Stimulated activated CD4-positive, alpha-beta T cell treated with anti-CD3 and anti-CD28 coated beads, Interleukin-1b, Interleukin-23, amount 100 ng/mL, for 24 hours (primary cell): ENCODE measurements around the gene PLCB1.
"Not testable (repeated sequence)": the region's sequence is repeated elsewhere in the genome, so short reads cannot be mapped to it uniquely, and the experiment has no call there.

Experiments
- DNase-seq, 4 experiments: peaks; one replicate each; pipeline ENCODE4 v3.0.0-alpha.2; 2020; ENCODE audit warnings: low read depth in 4 of 4, low spot score in 1 of 4

PLCB1 gene

DNA sequence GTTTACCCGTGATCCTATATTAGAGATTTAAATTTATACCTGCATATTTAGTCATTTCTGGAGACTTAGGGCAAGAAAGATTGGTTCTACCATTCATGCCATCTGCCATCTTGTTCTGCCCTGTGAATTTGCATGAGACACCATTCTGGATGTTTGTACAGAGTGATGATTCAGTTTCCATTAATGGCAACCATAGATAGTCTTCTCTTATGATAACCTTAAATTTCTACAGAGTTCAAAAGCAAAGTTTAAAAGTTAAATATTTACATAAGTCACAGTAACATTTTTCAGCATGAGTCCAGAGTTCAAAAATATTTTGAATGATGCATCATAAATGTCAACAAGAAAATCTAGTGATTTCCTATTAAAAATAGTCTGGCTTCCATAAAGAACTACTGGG lies 23.2 kb downstream of the PLCB1 start:
- no peak for DNase-seq

DNA sequence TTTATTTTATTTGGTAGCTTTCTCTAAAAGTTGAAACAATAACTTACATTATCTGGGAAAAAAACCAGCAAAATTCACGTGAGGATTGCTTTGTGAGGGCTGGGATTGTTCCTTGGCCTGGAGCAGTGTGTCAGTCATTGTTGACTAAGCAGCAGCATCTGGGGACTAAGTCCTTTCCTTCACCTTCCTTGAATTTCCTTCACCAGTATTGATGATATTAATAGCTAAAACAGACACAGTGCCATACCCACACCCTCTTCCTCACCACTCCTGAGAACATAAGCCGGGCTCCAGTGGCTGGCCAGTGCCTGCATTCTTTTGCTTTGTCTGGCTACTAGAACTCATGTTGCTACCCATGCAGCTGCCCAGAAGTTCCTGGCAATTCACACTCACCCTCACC lies 23.7 kb downstream of the PLCB1 start:
- no peak for DNase-seq

DNA sequence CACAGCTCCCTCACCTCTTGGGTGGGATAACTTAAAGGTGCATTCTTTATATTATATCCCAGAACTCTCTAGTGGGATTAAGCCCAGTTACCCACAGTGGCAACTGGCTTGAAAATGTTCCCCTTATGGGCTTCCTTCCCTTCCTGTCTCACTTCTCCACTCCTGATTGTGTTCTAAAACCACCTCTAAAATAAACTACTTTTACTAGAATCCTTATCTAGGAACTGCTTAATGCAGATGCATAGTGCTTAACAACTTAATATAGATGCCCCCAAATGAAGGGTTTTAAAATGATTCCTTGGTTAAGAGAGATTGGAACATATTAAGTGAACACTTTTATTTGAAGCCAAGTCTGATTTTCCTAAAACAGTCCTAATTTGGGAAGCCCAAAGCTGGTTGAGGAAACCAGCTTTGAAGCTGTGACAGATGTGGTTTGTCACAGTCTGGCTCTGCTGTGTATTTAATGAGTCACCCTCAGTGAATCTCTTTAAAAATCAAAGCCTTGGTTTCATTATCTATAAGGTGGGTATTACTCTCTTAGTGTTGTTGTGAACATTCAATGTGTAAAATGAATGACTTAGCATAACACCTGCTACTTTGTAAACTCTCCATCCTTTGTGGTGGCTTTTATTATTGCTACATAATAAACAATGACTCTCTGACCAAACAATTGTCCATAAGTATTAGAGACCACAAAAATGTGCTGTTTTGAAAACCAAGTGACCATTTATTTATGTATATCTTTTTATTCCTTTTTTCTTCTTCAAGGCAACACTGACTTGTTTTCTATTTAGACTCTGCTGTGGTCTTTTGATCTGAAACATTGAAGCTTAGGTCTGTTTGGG lies 24.4 kb downstream of the PLCB1 start:
- no peak for DNase-seq

DNA sequence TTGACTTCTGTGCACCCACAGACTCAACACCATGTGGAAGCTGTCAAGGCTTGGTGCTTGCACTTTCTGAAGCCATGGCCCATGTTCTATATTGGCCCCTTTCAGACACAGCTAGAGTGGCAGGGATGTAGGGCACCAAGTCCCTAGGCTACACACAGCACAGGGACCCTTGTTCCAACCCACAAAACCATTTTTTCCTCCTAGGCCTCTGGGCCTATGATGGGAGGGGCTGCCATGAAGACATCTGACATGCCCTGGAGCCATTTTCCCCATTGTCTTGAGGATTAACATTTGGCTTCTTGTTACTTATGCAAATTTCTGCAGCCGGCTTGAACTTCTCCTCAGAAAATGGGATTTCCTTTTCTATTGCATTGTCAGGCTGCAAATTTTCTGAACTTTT lies 27.2 kb downstream of the PLCB1 start:
- DNase-seq: not testable (repeated sequence)

DNA sequence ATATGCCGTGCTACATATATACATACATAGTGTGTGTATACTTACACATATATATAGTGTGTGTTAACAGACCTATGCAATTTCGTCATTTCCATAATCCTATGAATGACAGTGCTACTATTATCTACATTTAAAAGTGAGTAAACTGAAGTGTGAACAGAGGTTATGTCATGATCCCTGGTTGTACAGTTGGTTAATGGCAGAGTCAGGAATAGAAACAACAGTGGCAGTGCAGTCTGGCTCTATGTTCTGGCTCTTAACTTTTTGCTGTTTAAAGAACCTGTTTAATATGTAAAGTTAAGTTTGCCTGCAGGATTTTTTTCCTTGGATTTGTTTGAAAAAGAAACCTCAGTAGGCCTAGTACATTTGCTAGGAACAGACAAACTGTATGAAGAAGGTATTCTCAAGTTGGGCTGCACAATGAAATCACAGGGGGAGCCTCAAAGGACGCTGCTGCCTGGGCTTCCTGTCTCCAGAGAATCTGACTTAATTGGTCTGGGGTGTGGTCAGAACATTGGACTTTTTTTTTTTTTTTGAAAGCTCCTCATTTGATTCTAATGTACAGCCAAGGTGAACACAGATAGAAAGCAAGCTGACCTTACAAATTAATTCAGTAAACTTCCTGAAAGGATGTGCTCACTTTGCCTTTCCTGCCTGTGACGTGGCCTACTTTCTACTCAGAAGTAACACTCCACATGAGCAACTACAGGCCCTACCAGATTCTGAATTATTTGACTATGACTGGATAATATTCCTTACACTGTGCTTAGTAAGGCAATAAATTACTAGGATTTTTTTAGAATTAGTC lies 29.4 kb downstream of the PLCB1 start:
- no peak for DNase-seq

DNA sequence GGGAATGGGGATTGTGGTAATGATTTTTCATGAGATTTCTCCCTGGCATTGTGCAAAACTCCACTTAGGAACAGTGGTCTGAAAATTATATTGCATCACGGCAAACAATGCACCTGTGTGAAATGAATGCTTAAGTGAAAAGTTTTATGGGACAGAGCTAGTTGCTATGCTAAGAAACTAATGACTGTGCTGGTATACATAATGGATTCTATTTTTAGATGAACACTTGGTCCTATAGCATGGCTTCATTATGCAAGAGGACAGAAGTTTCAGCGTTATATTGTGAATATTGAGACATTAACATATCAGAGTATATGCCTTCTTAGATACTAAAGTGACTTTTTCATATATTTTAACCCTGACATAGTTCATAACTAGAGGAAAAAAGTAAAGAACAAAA lies 30.5 kb downstream of the PLCB1 start:
- no peak for DNase-seq

- no peak for DNase-seq
Measured at GRCh38 chr20:8163543-8163942, 31.5 kb downstream of the PLCB1 start.

- DNase-seq: no peak
Measured at GRCh38 chr20:8166730-8167129, 34.7 kb downstream of the PLCB1 start.

DNA sequence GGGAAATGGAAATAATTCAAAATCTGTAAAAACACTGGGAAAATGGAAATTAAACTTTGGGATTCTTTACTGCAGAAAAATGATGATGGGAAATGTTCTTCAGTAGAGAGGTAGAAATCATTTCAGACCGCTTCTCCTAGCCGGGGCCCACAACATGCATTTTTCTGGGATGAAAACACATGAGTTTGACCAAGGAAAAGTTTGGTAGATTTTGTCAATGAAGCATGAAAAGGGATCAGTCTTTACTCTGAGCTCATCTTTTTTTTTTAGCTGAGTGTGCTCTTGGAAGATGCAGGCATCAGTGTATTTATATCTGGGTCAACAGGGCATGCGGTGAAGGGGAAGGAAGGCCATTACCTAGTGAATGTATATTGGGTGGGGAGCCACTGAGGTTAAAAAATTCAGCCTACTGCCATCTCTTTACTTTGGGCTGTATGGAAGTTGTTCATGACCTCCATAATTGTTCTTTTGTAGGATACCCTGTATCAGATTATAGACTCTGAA lies 36.8 kb downstream of the PLCB1 start:
- DNase-seq: no peak

- no peak for DNase-seq
Measured at GRCh38 chr20:8170921-8171320, 38.9 kb downstream of the PLCB1 start.

DNA sequence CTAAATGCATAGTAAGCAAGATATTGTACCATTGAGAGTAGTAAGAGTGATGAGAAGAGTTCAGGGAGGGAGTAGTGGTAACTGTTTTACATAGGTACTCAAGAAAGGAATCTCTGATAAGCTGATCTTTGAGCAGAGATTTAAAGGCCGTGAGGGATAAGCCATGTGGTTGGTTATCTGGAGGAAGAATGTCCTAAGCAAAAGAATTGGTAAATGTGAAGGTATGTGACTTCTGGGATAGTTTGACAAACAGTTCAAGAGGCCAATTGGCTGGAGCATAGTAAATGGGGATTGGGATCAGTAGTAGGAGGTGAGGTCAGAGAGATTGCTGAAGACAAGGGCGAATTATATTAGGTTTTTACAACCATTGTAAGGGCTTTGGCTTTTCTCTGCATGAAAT lies 40.1 kb downstream of the PLCB1 start:
- DNase-seq: no peak

- no peak for DNase-seq
Measured at GRCh38 chr20:8175741-8176675, 43.9 kb downstream of the PLCB1 start.

DNA sequence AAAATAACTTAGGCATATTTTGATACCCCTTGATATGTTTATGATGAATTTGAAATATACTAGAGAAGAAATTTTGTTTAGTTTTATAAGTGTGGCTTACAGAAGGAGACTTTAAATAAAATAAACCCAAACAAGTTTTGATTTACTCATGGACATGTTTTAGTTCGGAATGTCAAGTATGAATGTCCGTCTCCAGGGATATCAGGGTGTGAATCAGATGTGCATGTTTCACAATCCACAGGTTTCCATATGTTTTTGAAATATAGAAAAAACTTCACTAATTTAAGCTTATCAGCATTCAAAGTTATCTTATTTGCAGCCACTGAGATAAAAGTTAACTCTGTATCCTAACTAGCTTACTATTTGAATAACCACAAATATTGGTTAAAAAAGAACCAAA lies 51.5 kb downstream of the PLCB1 start:
- no peak for DNase-seq

DNA sequence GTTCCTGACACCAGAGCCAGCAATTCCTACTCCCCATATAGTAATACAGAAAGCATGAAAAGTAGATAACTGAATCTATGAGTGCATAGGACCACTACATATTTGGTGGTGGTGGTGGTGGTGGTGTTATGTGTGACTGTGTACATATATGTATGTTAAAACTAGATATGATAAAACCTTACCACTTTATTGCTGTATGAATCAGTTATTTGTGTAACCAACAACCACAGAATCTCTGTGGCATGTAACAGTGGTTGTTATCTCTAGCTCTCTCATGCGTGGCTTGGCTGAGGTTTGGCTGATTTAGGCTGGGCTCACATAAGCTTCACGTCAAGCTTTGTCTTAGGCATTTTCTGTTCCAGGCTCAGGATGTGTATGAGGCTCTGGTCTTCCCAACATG lies 55.7 kb downstream of the PLCB1 start:
- DNase-seq: no peak

- DNase-seq: no peak
Measured at GRCh38 chr20:8190043-8190880, 58.2 kb downstream of the PLCB1 start.

GRCh38 chr20:8194721-8195120 lies 62.7 kb downstream of the PLCB1 start:
- no peak for DNase-seq

- no peak for DNase-seq
Measured at GRCh38 chr20:8196096-8196495, 64.0 kb downstream of the PLCB1 start.

DNA sequence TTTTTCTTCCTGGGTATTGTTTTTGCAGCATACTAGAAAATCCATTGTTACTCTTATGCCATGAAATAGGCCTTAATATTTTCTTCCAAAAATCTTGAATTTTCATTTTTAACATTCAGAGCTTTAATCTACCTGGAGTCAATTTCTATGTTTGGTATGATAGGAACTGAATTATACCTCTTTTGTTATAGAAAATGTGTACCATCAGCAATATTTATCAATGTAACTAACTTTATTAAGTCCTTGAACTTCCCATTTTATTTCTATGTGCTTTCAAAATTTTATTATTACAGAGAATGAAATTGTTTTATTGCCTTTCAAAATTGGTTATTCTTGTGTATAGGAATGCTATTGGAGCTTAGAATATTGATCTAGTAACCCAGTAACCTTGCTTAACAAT lies 68.2 kb downstream of the PLCB1 start:
- no peak for DNase-seq

DNA sequence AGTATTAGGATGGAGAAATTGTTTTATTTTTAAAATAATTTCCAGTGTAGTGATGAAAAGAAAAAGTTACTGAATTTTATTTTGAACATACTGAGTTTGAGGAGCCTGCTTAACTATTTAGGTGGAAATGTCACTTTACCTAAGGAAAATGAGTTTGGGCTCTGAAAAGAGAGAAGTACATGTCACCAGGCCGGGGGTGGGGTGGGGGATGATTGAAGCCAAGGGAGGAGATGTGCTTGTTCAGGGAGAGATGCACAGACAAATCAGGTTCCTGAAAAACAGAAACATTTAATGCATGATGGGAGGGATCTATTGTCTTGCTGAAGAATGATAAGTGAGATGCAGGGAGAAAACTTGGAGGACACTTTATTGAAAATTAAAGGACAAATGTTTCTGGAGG lies 71.3 kb downstream of the PLCB1 start:
- DNase-seq: no peak

DNA sequence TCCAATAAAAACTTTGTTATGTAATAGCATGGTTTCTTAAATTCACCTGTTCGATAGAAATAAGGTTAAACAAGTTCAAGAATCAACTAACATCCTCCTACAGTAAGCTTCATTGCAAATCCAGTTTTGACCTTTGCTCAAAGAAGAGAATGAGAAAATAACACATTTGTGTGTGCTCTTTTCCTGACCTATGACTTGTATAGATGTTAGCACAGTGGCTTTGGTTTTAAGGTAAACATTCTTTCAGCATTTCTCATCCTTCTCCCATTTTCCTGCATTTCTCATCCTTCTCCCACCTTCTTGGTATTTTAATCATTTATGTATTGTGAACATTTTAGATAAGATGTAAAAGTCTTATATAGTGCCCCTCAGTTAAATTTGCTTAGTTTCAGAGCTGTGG lies 73.9 kb downstream of the PLCB1 start:
- no peak for DNase-seq
